GM12801 (cell line): ENCODE measurements around the gene TPPP.
"Not testable (repeated sequence)": the region's sequence is repeated elsewhere in the genome, so short reads cannot be mapped to it uniquely, and the experiment has no call there.

Experiments
- TF ChIP-seq, protein P1 (sequence below): IDR thresholded peaks from one replicate; pipeline ENCODE4 v1.5.1; 2011; ENCODE audit warnings: control low read depth; ENCODE audit not compliant: insufficient read length; ENCODE audit errors: extremely low read depth

TPPP gene

DNA sequence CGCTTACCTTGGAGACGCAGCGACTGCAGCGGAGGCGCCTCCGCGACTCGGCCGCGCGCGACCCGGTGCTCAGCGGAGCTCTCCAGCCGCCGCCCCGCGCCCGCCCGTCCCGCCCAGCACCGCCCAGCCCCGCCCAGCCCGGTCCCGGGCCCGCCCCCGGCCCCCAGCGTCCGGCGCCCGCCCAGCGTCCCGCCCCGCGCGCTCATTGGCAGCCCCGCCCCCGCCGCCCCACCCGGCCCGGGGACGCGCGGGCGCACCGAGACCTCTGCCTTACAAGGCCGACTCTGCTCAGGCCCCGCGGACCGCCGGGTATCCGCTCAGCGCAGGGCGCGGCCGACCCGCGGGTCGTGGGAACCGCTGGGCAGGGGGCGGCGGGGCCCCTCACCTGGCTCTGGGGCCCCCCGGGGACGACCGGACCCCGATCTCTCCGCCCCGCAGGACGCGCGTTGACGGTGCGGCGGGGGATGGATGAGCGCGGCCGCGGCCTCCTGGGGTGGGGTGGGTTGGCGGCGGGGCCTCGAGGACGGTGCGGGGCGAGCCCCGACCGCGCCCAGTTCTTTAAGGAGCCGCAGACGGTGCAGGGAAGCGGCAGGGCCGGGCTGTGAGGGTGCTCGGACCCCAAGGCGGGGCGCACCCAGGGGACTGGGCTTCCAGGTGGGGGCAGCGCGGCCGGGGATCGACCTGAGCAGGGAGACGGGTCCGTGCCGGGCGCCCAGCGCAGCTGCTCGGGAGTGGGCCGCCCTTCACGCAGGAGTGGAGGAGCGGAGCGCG lies at the start of gene TPPP:
Gene TPPP (minus strand): TSS at position 82 of the 771 bp plus-strand sequence. CDS start 15,292 bp downstream, outside the sequence.
- TF ChIP-seq, protein P1, sequence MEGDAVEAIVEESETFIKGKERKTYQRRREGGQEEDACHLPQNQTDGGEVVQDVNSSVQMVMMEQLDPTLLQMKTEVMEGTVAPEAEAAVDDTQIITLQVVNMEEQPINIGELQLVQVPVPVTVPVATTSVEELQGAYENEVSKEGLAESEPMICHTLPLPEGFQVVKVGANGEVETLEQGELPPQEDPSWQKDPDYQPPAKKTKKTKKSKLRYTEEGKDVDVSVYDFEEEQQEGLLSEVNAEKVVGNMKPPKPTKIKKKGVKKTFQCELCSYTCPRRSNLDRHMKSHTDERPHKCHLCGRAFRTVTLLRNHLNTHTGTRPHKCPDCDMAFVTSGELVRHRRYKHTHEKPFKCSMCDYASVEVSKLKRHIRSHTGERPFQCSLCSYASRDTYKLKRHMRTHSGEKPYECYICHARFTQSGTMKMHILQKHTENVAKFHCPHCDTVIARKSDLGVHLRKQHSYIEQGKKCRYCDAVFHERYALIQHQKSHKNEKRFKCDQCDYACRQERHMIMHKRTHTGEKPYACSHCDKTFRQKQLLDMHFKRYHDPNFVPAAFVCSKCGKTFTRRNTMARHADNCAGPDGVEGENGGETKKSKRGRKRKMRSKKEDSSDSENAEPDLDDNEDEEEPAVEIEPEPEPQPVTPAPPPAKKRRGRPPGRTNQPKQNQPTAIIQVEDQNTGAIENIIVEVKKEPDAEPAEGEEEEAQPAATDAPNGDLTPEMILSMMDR: not testable (repeated sequence)

DNA sequence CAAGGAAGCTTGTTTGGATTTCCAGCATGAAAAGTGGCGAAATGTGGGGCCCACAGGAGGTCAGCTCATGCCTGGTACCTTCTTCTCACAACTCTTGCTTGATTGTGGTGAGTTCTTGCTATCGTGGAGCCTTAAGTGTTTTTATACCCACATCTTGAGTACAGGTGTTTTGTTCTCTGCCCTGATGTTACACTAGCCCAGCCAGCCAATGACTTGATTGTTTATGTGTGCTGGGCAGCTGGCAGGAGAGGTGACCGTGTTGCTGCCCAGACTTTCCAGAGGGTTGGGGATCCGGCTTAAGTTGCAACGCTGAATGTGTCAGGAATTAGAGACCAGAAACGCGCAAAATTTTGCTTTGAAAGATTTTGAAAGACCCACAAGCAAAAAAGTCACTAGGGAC lies 24.0 kb upstream of the TPPP start:
- TF ChIP-seq, protein P1: no peak

DNA sequence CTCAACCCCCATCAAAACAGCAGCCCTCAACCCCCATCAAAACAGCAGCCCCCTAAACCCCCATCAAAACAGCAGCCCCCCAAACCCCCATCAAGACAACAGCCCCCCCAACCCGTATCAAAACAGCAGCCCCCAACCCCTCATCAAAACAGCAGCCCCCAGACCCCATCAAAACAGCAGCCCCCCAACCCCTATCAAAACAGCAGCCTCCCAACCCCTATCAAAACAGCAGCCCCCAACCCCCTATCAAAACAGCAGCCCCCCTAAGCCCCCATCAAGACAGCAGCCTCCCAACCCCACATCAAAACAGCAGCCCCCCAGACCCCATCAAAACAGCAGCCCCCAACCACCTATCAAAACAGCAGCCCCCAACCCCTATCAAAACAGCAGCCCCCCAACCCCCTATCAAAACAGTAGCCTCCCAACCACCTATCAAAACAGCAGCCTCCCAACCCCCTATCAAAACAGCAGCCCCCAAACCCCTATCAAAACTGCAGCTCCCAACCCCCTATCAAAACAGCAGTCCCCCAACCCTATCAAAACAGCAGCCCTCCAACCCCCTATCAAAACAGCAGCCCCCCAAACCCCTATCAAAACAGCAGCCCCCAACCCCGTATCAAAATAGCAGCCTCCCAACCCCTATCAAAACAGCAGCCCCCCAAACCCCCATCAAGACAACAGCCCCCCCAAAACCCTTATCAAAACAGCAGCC lies 1.2 kb downstream of the TPPP start:
- TF ChIP-seq, protein P1: no peak

DNA sequence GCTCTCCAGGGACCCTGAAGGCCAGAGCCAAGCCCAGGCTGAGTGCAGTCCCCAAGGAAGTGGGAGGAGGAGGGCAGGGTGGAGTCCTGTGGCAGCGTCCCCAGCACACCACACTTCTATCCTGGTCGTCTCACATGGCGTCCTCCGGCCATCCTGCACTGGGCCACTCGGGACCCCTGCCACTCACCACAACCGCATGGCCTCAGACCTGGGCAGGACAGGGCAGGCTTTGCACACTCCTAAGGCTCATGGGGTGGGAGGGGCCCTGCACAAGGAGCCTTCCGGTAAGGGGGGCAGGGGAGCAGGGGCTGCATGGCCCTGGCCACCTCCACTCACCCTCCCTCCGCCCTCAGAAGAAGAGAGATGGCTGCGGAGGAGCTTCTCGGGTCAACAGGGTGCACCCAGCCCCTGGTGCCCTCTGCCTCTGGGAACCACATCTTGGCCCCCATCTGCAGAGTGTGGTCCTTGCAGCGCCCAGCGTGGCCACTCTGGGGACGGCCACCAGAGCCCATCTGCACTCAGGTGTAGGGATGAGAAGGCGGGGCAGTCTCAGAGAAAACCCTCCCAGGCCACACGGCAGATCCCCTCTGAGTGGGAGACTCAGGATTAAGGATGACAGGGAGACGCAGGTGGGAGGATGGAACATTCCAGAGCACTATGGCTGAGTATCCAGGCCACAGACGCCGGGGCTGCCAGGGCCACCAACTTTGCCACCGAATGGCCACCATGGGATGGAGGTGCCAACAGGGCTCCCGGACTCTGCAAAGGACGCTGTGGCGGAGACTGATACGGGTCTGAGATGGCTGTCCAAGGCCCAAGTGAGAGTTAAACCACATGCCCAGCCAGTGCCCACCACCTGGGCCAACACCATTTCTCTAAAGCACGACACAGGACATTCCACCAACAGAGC lies 7.6 kb downstream of the TPPP start:
- TF ChIP-seq, protein P1: no peak

DNA sequence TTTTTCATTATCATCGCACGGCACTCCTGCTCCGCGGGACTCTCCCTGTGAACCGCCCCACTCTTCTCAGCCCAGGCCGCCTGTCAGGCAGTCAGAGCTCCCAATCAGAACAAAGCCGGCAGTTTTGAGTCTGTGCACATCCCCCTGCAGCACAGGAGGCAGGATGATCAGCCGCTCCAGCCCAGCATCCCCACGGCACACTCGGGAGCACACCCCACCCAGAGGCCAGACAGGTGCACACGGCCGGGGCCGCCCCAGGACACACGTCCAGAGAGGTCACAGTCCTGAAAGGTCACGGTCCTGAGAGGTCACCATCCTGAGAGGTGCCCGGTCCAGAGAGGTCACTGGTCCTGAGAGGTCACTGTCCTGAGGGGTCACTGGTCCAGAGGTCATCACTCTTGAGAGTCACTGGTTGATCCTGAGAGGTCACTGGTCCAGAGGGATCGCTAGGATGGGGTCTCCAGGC lies 8.4 kb downstream of the TPPP start:
- TF ChIP-seq, protein P1: no peak

DNA sequence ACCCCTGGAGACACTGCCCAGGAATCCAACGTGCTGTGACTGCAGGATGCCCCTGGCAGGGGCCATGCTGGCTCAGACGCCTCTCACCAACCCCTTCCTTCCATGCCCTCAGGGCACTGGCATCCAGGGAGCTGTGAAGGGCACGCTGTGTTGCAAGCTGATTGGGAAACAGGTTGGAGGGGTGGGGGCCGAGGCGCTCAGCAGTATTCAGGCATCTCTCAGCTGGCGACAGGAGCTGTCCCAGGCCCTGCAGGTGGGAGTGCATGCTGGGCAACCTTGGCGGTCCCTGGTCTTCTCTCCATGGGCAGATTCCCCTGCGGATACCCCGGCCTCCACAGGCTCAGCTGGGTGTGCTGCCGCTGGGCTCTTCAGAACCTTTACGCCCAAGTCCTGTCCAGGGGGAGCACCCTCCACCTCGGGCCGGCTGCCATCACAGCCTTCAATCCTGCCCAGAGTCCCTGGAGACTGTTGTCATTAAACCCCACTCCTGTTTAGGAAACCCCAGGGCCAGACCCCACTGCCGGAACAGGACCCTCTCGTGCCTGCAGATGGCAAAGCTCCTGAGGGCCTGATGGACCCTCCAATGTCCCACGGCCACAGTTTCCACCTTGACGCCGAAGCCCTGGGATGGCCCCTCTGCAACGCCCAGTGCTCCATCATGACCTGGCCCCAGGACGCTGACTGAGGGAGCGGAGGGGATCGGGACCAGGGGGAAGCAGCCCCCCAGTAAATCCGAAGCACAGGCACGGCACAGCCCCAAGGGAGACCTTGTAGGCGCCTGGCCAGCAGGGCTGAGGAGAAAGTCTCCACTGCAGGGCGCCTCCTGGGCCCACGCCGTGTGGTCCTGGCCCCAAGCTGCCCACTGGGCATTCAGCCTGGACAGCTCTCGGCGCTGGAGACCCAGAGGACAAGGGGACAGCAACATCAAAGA lies 9.3 kb downstream of the TPPP start:
- TF ChIP-seq, protein P1: no peak
